Right lobe of liver (tissue), 6 donors: ENCODE results near the gene XPR1. TPM values are rescaled to one million over a fixed set of nuclear protein-coding genes. Genes with fewer than 3 reads are reported as not detected.

Experiments used
- ATAC-seq, 4 donors: fragments of 200-7000 bp; cut with Tn5 transposase; one replicate each; pipeline ENCODE4 v1.9.1; 2020; ENCODE audit warnings: mild to moderate bottlenecking in 4 of 4, moderate library complexity in 4 of 4
- DNase-seq, 3 donors: peaks; one replicate each; pipeline ENCODE4 v3.0.0-alpha.2; 2020
- H3K27ac ChIP-seq, 3 donors: fragments of 200-600 bp; one replicate each; pipeline ENCODE4 v1.8.0; 2022
- H3K27me3 ChIP-seq, 2 donors: fragments of 200-600 bp; one replicate each; pipeline ENCODE4 v1.8.0; 2022
- H3K36me3 ChIP-seq, 4 donors: fragments of 200-600 bp; sonication (generic) in 1 of 4; one replicate each; pipeline versions ENCODE4 v1.5.1 to v1.8.0; 2017 to 2022; ENCODE audit warnings: control low read depth in 1 of 4
- H3K4me1 ChIP-seq, 4 donors: fragments of 200-600 bp; sonication (generic) in 1 of 4; one replicate each; pipeline versions ENCODE4 v1.5.1 to v1.8.0; 2017 to 2022; ENCODE audit warnings: control low read depth in 1 of 4
- H3K4me3 ChIP-seq, 3 donors: fragments of 200-600 bp; one replicate each; pipeline ENCODE4 v1.8.0; 2022
- H3K9me3 ChIP-seq, 4 donors: fragments of 200-600 bp; sonication (generic) in 1 of 4; one replicate each; pipeline versions ENCODE4 v1.5.1 to v1.8.0; 2017 to 2022; ENCODE audit warnings: control low read depth in 1 of 4
- POLR2A ChIP-seq: fragments of 450-650 bp; IDR thresholded peaks from one replicate; pipeline ENCODE4 v1.6.1; 2017; ENCODE audit warnings: antibody characterized with exemption, mild to moderate bottlenecking
- WGBS: methylation state at CpG from one replicate; pipeline ENCODE4 v1.1.6; 2018; ENCODE audit warnings: low coverage, low lambda C conversion rate; ENCODE audit not compliant: insufficient coverage; ENCODE audit errors: missing lambda C conversion rate; 5-methylcytosine and 5-hydroxymethylcytosine counted together
- intact Hi-C, 2 donors: fragments of 100-400 bp; cut with DNase I; formaldehyde crosslinking; loops; one replicate each; pipeline versions ENCODE4 v1.11.2 to v1.14.1; 2022
- total RNA-seq, 6 experiments: library from RNA; depleted of rRNA in 2 of 6; stranded (reverse); fragments of >200 nt in 2 of 6; fragmentation: NEBNext Ultra II Directional in 3 of 6; extraction: Animal tissue kit (Norgen Biotek cat#: 25700) in 3 of 6; gene quantifications; one replicate each; pipeline versions ENCODE4 v1.1.0 to v1.2.4, GENCODE V29; 2016 to 2023
- TF ChIP-seq, protein P1 (sequence below), 4 donors: fragments of 200-600 bp in 3 of 4; fragments of 450-650 bp in 1 of 4; IDR thresholded peaks; one replicate each; pipeline versions ENCODE4 v1.5.1 to v1.8.0; 2016 to 2022; ENCODE audit warnings: antibody characterized with exemption in 4 of 4, mild to moderate bottlenecking in 2 of 4
- donor health status: DM: no; HTN: yes; CAD: no.
- donor health status: DM: no; HTN: no; CAD: no.
- donor health status: DM: no; HTN: no; CAD: no.
- donor health status: DM: no; HTN: yes; CAD: no.
- donor health status: DM: no; HTN: yes; CAD: no.

Gene XPR1
- total RNA-seq, 6 experiments from 2014 or later, result 5.9 to 10.0 (median 9.0) TPM

DNA sequence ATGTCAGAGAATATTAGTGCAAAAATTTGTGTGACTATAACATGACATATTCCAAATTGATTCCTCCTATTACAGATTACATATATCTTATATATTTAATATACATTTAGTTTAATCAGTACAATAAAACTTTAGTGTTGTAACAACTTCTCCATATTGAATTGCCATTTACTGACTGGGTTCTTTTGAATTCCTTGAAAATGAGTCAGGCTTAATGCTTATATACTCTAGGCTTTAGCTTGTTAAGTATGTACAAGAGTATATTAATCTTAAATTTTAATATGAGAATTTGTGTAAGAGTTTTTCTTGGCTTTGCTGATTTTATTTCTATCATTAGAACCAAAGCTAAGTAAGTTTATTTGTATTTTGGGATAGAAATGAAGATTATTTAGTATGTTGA lies 40.3 kb downstream of the XPR1 start:
- H3K27me3 ChIP-seq, result no peaks in the 10 kb centered on the region
- no peak overlapping the region for H3K27ac ChIP-seq
- no peak for TF ChIP-seq POLR2A
- TF ChIP-seq, protein P1, sequence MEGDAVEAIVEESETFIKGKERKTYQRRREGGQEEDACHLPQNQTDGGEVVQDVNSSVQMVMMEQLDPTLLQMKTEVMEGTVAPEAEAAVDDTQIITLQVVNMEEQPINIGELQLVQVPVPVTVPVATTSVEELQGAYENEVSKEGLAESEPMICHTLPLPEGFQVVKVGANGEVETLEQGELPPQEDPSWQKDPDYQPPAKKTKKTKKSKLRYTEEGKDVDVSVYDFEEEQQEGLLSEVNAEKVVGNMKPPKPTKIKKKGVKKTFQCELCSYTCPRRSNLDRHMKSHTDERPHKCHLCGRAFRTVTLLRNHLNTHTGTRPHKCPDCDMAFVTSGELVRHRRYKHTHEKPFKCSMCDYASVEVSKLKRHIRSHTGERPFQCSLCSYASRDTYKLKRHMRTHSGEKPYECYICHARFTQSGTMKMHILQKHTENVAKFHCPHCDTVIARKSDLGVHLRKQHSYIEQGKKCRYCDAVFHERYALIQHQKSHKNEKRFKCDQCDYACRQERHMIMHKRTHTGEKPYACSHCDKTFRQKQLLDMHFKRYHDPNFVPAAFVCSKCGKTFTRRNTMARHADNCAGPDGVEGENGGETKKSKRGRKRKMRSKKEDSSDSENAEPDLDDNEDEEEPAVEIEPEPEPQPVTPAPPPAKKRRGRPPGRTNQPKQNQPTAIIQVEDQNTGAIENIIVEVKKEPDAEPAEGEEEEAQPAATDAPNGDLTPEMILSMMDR (IDR thresholded peaks at IDR 0.05), result no peak
- no peak overlapping the region for H3K4me3 ChIP-seq
- DNase-seq (no peak), ATAC-seq (no peak)
- intact Hi-C loops, result no loop called here
- H3K36me3 ChIP-seq, result no peaks in the 10 kb centered on the region
- H3K4me1 ChIP-seq, result peaks cover 0 to 4% (median 0%) of the 10 kb centered on the region in 4 donors
- H3K9me3 ChIP-seq, result no peaks in the 10 kb centered on the region

GRCh38 chr1:180672505-180672904 lies 40.7 kb downstream of the XPR1 start:
- TF ChIP-seq, protein P1 (IDR thresholded peaks at IDR 0.05), result no peak
- no peak for TF ChIP-seq POLR2A
- Histone ChIP-seq H3K27ac (no peak overlapping the region), H3K27me3 (no peaks in the 10 kb centered on the region), H3K4me1 (peaks cover 0 to 4% (median 0%) of the 10 kb centered on the region in 4 donors), H3K4me3 (no peak overlapping the region), H3K9me3 (no peaks in the 10 kb centered on the region), H3K36me3 (no peaks in the 10 kb centered on the region)
- intact Hi-C loops, result no loop called here
- no peak for DNase-seq
- ATAC-seq, result no peak

GRCh38 chr1:180674603-180675530 lies 43.0 kb downstream of the XPR1 start:
- Histone ChIP-seq H3K4me3 (no peak overlapping the region), H3K36me3 (no peaks in the 10 kb centered on the region), H3K4me1 (peaks cover 0 to 2% (median 0%) of the 10 kb centered on the region in 4 donors), H3K27ac (no peak overlapping the region), H3K9me3 (no peaks in the 10 kb centered on the region), H3K27me3 (no peaks in the 10 kb centered on the region)
- DNase-seq (no peak), ATAC-seq (no peak)
- WGBS, result 30% methylated on average over 1 of the region's 1 CpG
- intact Hi-C loops, result no loop called here
- TF ChIP-seq, protein P1 (IDR thresholded peaks at IDR 0.05), result no peak
- TF ChIP-seq POLR2A, result no peak

DNA sequence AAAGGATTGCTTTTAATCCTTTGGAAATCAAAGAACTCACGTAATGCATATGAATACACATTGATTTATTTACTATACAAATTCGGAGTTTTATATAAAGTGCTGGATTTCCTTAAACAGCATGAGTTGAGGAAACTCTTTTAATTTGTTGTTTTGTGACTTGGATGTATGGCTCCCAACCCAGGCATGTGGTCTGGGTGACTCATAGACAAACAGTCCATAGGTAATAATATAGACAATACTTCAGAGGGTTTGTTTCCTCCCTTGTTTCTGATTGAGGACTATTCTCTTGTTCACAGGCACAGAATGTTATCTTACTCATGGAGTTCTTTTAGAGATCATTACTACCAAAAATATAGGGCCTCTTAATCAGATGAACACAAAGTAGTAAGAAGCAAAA lies 43.8 kb downstream of the XPR1 start:
- Histone ChIP-seq H3K4me1 (no peaks in the 10 kb centered on the region), H3K27me3 (no peaks in the 10 kb centered on the region), H3K36me3 (no peaks in the 10 kb centered on the region), H3K9me3 (no peaks in the 10 kb centered on the region), H3K4me3 (no peak overlapping the region), H3K27ac (no peak overlapping the region)
- intact Hi-C loops, result no loop called here
- no peak for DNase-seq
- ATAC-seq, result no peak
- 95% methylated on average over 2 of the region's 2 CpGs for WGBS
- TF ChIP-seq, protein P1 (IDR thresholded peaks at IDR 0.05), result no peak
- TF ChIP-seq POLR2A, result no peak
